ENCODE measurements around the gene P2RY8. TPM values are rescaled to one million over a fixed set of nuclear protein-coding genes. Genes with fewer than 3 reads are reported as not detected.
A peak's percentile ranks its signal among the peaks of the same experiment; 100 is the strongest.
"Not testable (repeated sequence)": the region's sequence is repeated elsewhere in the genome, so short reads cannot be mapped to it uniquely, and the experiment has no call there.

P2RY8 gene
- not detected in 2 replicates for total RNA-seq (2014; rRNA removed; shearing (Covaris generic))
- polyA plus RNA-seq (2014; cell fraction: nucleus; rRNA removed) = 0.05 TPM in 1 of 2 replicates, not detected in the other

- peak; percentile 52 for DNase-seq (ENCODE audit: extremely low read depth, low read depth)
These were observed at the start of gene P2RY8 for GRCh38 chrX:1537031-1537715. Gene P2RY8 (minus strand): TSS chrX:1537185. CDS start chrX:1466558, 70,627 bp downstream.

GRCh38 chrX:1584237-1585011 is 47.4 kb upstream of the P2RY8 start:
- no peak for DNase-seq (ENCODE audit: extremely low read depth, low read depth)

- DNase-seq (ENCODE audit: extremely low read depth, low read depth) = no peak
These were observed 45.9 kb upstream of the P2RY8 start for GRCh38 chrX:1582686-1583437.

- DNase-seq (ENCODE audit: extremely low read depth, low read depth) = peak; percentile 64
These were observed 44.1 kb upstream of the P2RY8 start for GRCh38 chrX:1581132-1581531.

GRCh38 chrX:1578511-1579173 is 41.7 kb upstream of the P2RY8 start:
- no peak for DNase-seq (ENCODE audit: extremely low read depth, low read depth)

GRCh38 chrX:1577845-1578244 is 40.9 kb upstream of the P2RY8 start:
- no peak for DNase-seq (ENCODE audit: extremely low read depth, low read depth)

- DNase-seq (ENCODE audit: extremely low read depth, low read depth) = no peak
These were observed 39.4 kb upstream of the P2RY8 start for GRCh38 chrX:1576201-1576992.

- not testable (repeated sequence) for DNase-seq (ENCODE audit: extremely low read depth, low read depth)
These were observed 37.2 kb upstream of the P2RY8 start for GRCh38 chrX:1574181-1574580.

GRCh38 chrX:1564750-1565683 is 28.0 kb upstream of the P2RY8 start:
- no peak for DNase-seq (ENCODE audit: extremely low read depth, low read depth)

- DNase-seq (ENCODE audit: extremely low read depth, low read depth) = not testable (repeated sequence)
These were observed 27.1 kb upstream of the P2RY8 start for GRCh38 chrX:1564077-1564476.

GRCh38 chrX:1561164-1561563 is 24.2 kb upstream of the P2RY8 start:
- no peak for DNase-seq (ENCODE audit: extremely low read depth, low read depth)

GRCh38 chrX:1558761-1559468 is 21.9 kb upstream of the P2RY8 start:
- no peak for DNase-seq (ENCODE audit: extremely low read depth, low read depth)

- DNase-seq (ENCODE audit: extremely low read depth, low read depth) = not testable (repeated sequence)
These were observed 20.5 kb upstream of the P2RY8 start for GRCh38 chrX:1557442-1557841.

GRCh38 chrX:1555370-1555769 is 18.4 kb upstream of the P2RY8 start:
- no peak for DNase-seq (ENCODE audit: extremely low read depth, low read depth)

GRCh38 chrX:1554469-1555210 is 17.7 kb upstream of the P2RY8 start:
- no peak for DNase-seq (ENCODE audit: extremely low read depth, low read depth)

GRCh38 chrX:1551959-1552546 is 15.1 kb upstream of the P2RY8 start:
- no peak for DNase-seq (ENCODE audit: extremely low read depth, low read depth)

GRCh38 chrX:1546691-1547251 is 9.8 kb upstream of the P2RY8 start:
- DNase-seq (ENCODE audit: extremely low read depth, low read depth) = no peak
